ENCODE results near the gene HTR3B.

DNA sequence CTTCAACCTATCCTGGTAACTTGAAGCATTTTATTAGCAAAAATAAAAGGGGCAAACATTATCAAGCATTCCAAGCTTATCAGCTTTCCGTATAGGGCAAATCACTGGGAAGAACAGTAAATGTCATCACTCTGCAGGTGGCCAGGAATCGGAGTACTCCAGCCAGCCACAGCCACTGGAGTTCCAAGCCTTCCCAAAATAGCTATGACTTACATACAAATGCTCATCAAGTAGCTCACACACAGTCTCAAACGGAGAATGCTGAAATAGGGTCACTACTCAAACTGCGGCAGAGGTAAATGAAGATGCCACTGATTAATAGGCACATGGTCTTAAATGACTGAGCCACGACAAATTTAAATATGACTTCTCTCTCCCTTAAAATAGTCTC, 31.4 kb upstream of the HTR3B start:
- TF ChIP-seq POLR2A (IDR thresholded peaks at IDR 0.05), result no peak
- TF ChIP-seq, protein P1, sequence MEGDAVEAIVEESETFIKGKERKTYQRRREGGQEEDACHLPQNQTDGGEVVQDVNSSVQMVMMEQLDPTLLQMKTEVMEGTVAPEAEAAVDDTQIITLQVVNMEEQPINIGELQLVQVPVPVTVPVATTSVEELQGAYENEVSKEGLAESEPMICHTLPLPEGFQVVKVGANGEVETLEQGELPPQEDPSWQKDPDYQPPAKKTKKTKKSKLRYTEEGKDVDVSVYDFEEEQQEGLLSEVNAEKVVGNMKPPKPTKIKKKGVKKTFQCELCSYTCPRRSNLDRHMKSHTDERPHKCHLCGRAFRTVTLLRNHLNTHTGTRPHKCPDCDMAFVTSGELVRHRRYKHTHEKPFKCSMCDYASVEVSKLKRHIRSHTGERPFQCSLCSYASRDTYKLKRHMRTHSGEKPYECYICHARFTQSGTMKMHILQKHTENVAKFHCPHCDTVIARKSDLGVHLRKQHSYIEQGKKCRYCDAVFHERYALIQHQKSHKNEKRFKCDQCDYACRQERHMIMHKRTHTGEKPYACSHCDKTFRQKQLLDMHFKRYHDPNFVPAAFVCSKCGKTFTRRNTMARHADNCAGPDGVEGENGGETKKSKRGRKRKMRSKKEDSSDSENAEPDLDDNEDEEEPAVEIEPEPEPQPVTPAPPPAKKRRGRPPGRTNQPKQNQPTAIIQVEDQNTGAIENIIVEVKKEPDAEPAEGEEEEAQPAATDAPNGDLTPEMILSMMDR (IDR thresholded peaks at IDR 0.05), result no peak

Measured in thyroid gland (tissue), 4 donors.